DOHH2 (cell line): Measurements from ENCODE around the gene ATE1.

Experiments used
- CTCF ChIP-seq: fragments of 200-600 bp; sonication (generic); IDR thresholded peaks from one replicate; pipeline ENCODE4 v1.5.1; 2014; ENCODE audit warnings: antibody characterized with exemption, mild to moderate bottlenecking, low read depth, low read length; ENCODE audit not compliant: poor library complexity, severe bottlenecking
- EZH2phosphoT487 ChIP-seq: fragments of 200-600 bp; sonication (generic); IDR thresholded peaks from 2 replicates; pipeline ENCODE4 v1.6.1; 2017; ENCODE audit warnings: borderline replicate concordance, mild to moderate bottlenecking, antibody characterized with exemption, low read length, moderate library complexity, mixed read lengths

- TF ChIP-seq CTCF = no peak
- TF ChIP-seq EZH2phosphoT487 = no peak
Observed at GRCh38 chr10:121774813-121775212, 153.0 kb downstream of the ATE1 start.
